ENCODE results near the gene GRIK5.
"Not testable (repeated sequence)": the region's sequence is repeated elsewhere in the genome, so short reads cannot be mapped to it uniquely, and the experiment has no call there.

Gene GRIK5

DNA sequence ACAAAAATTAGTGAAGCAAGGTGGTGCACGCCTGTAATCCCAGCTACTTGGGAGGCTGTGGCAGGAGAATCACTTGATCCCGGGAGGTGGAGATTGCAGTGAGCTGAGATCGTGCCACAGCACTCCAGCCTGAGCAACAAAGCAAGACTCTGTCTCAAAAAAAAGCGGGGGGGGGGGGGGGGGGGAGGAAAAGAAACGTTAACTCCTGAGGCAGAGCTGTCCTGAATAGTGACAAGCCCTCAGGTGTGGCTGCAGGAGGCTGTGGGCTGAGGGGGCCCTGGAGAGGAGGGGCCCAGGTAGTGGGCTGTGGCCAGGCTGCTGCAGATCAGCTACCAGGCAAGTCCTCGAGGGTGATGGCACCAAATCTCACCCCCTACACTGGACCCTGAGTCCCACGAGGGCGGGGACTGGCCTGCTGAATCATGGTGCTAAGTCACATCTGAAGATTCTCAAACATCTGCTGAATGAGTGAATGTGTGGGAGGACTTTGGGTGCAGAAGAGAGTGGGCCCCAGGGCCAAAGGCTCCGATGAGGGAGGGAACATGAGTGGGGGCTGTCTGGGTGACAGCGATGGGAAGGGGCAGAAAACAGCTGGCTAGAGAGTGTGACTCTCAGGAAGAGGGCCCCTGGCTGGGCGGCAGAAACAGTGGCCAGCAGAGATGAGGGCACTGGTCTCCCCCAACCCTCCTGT is 51.4 kb downstream of the GRIK5 start:
- no peak for DNase-seq (ENCODE audit: extremely low read depth in 1 of 2, low read depth in 1 of 2)

DNA sequence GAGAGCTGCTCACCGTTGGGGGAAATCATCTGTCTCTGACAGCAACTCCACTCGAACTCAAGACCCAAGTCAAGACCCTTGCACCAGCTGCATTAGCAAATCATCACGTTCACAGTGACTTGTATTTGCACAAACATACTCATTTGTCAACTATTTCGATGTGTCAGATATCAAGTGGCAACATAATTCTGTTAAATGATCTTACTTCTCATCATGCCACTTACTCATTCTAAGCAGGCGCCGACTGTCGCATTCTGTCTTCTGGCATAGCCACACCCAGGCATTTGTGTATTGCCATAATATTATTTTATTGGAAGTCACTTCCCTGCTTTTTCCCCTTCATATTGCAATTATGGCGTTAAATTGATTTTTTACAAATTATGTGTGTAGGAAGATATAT is 53.0 kb downstream of the GRIK5 start:
- DNase-seq (ENCODE audit: extremely low read depth in 1 of 2, low read depth in 1 of 2): no peak

DNA sequence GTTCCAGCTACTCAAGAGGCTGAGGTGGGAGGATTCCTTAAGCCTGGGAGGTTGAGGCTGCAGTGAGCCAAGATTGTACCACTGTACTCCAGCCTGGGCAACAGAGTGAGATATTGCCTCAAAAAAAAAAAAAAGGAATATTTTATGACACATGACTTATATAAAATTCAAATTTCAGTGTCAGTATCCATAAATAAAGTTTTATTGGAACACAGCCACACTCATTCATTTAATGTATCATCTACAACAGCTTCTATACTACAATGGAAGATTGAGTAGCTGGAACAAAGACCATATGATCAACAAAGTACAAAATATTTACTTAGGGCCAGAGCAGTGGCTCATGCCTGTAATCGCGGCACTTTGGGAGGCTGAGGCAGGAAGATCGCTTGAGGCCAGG is 57.3 kb downstream of the GRIK5 start:
- DNase-seq (ENCODE audit: extremely low read depth in 1 of 2, low read depth in 1 of 2): not testable (repeated sequence)

DNA sequence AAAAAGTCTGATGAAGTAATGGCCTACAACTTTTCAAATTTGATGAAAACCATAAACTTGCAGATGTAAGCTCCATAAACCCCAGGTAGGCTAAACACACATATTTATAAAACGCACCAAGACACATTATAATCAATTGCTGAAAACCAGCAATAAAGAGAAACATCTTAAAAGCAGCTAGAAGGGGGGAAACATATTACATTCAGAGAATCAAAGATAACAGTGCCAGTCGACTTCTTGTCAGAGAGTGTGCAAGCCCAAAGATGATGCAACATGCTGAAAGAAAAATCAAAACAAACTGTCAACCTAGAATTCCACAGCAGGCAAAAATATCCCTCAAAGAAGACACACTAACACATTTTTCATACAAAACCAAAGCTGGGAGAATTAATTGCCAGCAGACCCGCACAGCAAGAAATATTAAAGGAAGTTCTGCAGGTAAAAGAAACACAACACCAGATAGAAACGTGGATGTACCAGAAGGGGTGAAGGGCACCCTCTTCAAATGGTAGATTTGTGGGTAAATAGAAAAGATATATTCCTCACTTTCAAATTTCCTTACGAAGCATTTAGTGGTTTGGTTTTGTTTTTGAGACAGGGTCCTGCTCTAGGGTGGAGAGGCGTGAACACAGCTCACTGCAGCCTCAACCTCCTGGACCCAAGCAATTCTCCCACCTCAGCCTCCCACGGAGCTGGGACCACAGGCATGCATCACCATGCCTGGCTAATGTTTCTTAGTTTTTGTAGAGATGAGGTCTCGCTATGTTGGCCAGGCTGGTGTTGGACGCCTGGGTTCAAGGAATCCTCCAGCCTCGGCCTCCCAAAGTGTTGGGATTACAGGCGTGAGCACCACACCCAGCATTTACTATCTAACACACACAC is 59.5 kb downstream of the GRIK5 start:
- DNase-seq (ENCODE audit: extremely low read depth in 1 of 2, low read depth in 1 of 2): no peak

DNA sequence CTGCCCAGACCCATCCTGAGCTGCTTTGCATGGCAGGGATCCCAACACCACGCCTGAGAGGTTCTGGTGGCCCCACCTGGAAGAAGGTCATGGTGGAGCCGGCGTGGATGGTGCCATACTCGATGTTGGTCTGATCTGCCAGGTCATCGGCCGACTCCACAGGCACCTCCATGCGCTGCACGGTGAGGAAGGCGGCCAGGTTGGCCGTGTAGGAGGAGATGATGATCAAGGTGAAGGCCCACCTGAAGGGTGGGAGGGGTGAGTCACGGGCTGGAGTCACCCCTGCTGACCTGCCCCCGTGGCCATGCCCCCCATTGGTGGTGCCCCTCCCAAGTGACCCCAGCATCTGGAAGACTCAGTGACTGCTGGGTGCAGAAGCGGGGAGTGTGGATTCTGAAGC is 63.4 kb downstream of the GRIK5 start:
- no peak for DNase-seq (ENCODE audit: extremely low read depth in 1 of 2, low read depth in 1 of 2)

DNA sequence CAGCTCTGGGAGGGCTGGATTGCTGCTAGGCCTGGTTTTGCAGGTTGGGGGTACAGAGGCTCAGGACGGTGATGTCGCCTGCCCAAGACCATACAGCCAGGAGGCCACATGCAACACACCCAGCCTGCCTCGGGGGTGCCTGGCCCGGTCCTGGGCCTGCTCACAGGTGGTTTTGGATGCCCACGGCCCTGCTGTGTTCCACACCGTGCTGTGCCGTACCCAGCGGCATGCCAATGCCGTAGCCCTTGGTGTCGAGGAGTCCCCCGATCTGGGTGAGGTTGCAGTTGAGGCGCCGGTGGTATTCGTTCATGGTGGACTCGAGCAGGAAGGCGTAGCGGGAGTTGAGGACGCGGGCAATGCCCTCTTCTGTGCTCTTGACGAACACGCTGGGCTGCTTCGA is 64.5 kb downstream of the GRIK5 start:
- no peak for DNase-seq (ENCODE audit: extremely low read depth in 1 of 2, low read depth in 1 of 2)

DNA sequence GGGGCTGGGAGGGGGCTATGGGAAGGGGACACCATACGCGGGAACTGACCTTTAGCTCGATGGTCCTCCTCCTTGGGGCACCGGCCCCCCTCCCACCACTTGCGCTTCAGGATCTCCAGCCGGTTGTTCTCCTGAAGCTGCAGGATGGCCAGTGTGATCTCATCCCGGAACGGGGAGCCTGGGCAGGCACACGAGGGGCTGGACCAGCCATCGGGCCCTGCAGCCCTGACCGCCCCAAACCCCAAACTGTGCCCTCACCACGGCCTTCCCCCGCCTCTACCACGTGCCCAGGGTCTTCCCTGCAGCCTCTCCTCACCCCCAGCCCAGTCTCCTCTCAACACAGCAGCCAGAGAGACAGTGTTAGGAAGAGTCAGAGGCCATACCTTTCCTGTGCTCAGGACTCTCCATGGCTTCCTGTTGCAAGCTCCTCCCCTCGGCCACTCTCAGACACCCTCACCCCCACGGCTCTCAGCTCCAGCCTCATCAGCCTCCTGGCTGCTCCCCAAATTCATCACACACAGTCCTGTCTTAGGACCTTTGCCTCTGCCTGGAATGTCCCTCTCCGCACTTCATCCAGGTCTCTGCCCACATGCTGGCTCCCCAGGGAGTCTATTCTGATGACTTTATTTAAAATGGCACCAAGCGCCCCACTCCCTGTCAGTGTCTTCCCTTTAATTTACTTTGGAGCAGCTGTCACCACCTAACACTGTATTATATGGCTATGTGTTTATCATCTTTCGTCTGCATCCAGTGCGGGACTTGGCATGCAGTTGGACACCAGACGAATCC is 66.3 kb downstream of the GRIK5 start:
- no peak for DNase-seq (ENCODE audit: extremely low read depth in 1 of 2, low read depth in 1 of 2)

DNA sequence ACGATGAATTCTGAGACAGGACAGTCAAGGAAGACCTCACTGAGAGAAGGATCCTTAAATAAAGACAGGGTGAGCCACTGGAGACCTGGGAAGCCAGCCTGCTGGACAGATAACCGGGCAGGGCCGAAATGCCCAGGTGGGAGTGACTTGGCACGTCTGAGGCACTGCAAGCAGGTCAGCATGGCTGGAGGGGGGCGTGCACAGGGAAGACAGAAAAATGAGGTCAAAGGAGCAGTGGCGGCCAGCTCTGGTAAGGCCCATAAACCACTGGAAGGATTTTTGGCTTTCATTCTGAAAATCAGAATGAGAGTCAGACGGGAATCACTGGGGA is 70.2 kb downstream of the GRIK5 start:
- DNase-seq (ENCODE audit: extremely low read depth in 1 of 2, low read depth in 1 of 2): no peak

DNA sequence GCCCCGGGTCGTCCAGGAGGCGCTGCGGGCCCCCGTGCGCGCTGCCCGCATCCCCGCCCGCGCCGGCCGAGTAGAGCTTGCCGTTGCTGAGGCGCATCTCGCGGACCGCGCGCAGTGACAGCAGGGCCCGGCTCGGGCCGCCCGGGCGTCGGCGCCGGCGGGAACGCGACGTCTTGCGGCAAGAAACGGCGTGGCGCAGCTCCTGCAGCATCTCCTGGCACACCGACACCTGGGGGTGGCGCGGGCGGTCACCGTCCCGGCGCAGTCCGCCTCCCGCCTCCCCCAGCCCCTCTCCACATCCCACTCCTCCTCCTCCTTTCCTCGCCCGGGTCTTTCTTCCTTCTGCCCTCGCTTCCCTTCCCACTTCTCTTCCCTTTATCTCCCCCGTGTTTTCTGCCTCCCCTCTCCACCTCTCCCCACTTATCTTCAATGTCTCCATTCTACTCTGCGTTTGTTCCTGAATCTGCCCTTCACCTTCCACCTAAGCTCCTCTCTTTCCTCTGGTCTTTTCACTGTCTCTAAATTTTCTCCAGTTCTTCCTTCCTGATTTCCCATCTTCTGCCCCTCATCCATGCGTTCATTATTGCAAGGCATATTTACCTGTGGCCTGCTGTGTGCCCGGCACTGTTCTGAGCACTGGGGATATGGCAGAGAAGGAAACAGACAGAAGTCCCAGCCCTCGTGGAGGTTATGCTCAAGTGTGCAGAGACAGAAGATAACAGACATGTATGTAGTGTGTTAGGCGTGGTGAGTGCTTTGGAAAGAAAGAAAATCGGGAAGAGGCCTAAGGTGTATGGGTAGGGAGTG is 70.7 kb downstream of the GRIK5 start:
- no peak for DNase-seq (ENCODE audit: extremely low read depth in 1 of 2, low read depth in 1 of 2)

DNA sequence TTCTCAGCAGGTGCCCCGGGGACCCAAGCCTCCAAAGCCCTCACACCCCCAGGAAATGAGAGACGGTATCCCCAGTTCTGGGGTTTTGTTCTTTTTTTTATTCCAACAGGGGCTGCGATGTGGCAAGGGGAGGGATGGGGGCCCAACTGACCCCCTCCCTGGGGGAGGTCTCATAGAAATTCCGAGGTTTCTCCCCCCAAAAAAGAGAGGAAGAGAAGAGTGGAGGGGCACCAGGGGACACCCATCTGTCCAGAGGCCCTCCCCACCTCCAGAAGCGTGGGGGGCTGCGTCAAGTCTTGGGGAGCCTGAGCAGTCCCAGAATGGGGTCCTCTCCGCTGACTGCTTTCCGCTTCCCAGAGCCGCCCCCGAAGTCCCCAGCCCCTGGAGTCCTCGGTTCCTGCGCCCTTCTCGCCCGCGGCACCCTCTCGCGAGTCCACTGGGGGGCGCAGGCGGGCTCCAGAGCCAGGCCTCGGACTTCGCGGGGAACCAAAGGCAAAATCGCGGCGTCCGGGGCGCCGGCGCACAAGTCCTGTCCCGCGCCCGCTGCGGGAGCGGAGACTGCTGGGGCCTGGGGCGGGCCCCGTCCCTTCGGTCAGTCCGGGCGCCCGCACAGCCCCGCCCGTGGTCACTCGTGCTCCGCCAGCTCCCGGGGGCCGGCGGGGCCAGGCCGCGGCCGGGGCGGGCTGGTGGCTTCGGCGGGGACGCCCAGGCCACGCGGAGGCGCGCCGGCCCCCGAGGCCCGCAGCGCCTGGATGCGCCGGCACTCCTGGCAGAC is 71.6 kb downstream of the GRIK5 start:
- DNase-seq (ENCODE audit: extremely low read depth in 1 of 2, low read depth in 1 of 2): peak in 1 of 2 donors; percentile 20

DNA sequence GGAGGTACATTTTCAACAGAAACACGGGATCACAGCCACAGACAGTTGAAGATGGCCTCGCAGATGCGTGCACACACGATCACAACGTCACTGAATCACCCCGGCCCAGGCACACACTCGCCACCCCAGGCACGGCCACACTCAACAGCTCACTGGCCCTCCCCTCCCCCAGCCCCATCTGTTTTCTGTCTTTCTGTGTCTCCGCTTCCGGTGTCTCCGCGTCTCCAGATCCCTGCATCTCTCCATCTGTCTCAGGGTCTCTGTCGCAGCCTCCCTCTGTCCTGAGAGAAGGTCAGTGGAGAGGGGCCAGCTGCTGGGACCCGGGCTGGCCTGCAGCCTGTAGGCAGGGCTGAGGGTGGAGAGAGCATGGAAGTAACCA is 72.2 kb downstream of the GRIK5 start:
- DNase-seq (ENCODE audit: extremely low read depth in 1 of 2, low read depth in 1 of 2): no peak

DNA sequence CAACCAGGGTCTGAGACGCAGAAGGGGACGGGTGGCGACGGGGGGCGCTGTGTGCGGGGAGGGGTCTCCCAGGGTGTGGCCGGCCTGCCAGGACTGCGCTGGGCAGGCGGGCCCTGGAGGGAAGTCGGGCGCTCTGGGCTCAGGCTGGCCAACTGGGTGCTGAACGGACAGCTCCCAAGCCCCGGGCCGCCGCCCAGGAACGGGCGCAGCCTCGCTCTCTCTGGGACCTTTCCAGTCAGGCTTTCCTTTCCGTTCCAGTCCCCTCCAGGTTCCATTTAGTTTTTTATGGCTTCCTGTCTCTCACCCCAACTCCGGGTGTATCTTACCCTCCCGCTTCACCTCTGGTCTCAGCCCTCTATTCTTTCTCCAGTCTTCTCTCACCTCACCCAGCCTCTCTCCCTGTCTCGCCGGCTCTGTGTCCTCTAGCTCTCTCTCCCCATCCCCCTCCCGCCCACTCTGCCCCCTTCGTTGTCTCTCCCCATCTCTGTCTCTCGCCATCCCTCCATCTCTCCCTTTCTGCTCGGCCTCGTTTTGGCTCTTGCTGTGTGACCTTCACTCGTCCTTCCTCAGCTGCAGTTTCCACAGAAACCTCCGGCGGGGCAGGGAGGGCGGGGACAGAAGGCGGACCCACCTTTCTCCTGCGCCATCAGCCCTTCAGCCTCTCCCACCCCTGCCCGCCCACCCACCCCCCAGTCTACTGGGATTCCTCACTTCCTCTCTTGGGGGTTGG is 72.7 kb downstream of the GRIK5 start:
- peak in 1 of 2 donors; percentile 26 for DNase-seq (ENCODE audit: extremely low read depth in 1 of 2, low read depth in 1 of 2)

DNA sequence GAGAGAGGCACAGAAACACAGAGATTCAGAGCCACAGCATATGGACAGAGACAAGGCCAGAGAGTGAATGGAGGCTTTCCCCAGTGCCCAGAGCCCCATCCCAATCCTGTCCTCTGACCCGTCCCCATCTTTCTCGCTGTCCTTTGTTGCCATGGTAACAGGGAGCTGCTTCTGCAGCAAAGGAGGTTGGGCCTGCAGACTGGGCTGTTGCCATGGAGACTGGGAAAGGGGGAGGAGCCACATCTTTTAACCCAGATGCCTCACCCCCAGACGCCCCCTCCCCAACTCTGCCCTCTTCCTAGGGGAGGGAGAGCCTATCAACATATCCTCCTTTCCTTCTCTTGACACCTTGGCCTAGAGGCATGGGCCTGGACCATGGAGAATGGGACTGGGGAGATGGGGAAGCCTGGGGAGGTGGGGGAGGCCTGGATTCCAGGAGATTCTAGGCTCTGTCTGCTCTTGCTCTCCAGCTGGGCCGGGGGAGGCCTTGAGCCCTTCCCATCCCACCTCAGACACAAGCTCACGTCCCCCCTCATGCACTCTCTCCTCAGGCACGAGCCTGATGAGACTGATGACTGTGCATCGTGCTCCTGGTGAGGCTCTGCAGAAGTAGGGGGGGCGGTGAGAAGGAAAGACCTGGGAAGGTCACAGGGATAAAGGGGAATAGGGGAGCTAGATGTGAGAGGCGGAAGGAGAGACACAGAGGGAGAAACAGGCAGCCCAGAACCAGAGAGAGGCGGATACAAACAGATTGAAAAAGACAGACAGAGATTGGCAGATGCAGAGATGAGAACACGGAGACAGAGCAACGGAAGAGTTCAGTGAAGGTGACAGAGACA is 73.8 kb downstream of the GRIK5 start:
- no peak for DNase-seq (ENCODE audit: extremely low read depth in 1 of 2, low read depth in 1 of 2)

DNA sequence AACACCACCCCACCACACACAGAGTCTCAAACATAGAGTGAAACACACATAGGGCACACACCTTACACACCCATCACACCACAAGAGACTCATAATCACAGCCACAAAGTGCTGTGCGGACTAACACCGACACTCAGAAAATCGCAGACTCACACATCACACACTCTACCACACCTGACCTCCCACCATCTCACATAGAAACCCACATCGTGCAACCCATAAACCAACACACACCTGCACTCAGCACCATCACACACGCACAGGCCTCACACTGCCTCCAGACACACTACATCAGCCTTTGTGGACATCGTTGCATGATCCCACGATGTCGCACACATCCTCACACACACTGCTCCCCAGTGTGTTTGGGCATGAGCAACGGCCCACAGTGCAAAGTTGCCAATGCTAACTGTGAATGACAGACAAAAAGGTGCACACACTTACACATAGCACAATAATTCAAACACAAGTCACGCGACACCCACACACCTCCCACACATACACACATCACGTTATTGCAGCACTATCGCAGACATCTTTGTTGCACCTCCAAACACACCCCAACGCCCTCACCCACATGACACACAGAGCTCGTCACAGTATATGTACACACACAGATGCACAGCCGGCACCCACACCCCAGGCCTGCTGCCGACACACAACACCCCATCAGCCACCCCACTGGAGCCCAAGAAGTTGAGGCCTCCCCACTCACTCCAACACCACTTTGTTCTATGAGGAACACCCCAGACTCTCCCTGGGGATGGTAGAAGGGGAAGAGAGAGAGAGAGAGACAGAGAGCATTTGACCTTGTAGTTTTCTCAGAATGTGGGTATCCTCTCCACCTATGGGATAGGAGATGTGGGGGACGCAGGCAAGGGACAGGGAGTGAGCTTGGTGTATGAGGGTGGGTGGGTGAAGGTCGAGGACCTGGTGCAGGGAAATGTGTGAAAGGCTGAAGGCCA is 74.7 kb downstream of the GRIK5 start:
- DNase-seq (ENCODE audit: extremely low read depth in 1 of 2, low read depth in 1 of 2): no peak

DNA sequence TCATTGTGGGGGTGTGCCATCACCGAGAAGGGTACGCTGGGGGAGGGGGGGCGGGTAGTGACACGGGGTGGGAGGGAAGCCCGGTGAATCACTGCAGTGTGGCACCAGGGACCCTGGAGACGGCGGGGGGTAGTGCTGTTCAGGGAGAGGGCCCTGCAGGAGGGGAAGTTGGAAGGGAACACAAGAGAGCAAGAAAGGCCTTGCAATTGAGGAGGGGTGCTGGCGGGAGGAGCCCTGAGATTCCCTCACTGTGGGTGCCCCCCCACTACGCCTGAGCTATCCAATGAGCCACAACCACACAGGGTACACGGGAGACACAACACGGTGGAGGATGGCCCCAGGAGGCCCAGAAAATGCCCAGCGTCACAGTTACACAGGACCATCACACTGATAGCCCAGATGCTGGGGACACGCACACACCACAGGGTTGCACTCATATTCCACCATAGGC is 75.5 kb downstream of the GRIK5 start:
- no peak for DNase-seq (ENCODE audit: extremely low read depth in 1 of 2, low read depth in 1 of 2)

DNA sequence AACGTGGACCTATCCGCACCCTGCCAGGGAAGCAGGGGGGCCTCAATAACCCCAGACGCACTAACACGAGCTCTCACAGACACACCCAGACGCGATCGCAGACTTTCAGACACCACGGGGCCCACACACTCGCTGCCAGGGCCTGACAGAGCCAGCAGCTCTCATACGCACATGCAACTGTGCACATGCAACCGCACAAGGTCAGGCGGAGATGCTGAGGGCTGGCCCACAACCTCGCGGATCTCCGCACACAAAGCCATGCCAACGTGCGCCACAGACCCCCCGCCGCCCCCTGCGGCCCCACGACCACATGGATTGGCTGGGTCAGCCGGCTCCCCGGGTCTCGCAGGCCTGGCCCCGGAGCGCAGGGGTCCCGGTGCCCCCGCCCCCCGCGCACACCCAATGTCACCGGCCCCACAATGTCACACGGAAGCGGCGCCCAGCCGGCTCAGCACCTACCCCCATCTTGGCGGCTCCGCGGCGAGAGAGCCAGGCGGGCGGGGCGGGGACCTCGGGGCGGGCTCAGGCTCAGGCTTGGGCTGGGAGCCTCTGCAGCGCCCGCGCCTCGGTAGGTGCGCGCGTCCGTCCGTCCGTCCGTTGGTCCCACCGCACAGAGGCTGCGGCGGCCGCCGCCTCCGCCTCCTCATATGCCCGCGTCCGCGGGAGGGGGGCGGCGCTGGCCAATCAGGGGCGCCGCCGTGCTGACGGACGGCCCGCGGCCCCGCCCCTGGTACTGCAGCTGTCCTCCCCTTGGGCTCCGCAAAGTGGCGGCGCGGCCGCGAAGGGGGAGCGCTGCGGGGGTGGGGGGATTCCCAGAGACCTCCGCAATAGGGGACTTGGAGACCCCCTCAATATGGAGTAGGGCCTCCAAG is 76.2 kb downstream of the GRIK5 start, which contains the start of gene ATP1A3:
ATP1A3 (minus strand) TSS at position 619 of the 872 bp plus-strand sequence; CDS start at position 465, 154 bp downstream.
- DNase-seq (ENCODE audit: extremely low read depth in 1 of 2, low read depth in 1 of 2): peak in 1 of 2 donors; percentile 57
